Neural cell (in vitro differentiated cells): ENCODE measurements around the gene SPOP.

ENCODE experiments used
- CTCF ChIP-seq: fragments of 450-650 bp; IDR thresholded peaks from 2 replicates; pipeline ENCODE4 v1.5.1; 2014; ENCODE audit warnings: antibody characterized with exemption, mild to moderate bottlenecking, moderate library complexity; ENCODE audit not compliant: poor library complexity, severe bottlenecking
- RAD21 ChIP-seq: fragments of 450-650 bp; conservative IDR thresholded peaks from 2 replicates; pipeline ENCODE4 v1.6.1; 2014; ENCODE audit warnings: antibody characterized with exemption, mild to moderate bottlenecking, moderate library complexity

- TF ChIP-seq CTCF: no peak
- TF ChIP-seq RAD21: no peak
Observed at GRCh38 chr17:49659661-49660382, 18.1 kb downstream of the SPOP start.
